GM23248 (cell line): ENCODE measurements around the gene TULP3. TPM values are rescaled to one million over a fixed set of nuclear protein-coding genes. Genes with fewer than 3 reads are reported as not detected.

Experiments used
- DNase-seq: peaks from one replicate; pipeline ENCODE4 v3.0.0-alpha.2; 2015
- H2AFZ ChIP-seq: fragments of 200-600 bp; sonication (generic); 2 replicates; pipeline ENCODE4 v1.6.1; 2016; ENCODE audit warnings: antibody characterized with exemption
- H3F3A ChIP-seq: fragments of 200-600 bp; sonication (generic); 2 replicates; pipeline ENCODE4 v1.6.1; 2016; ENCODE audit warnings: mild to moderate bottlenecking, antibody characterized with exemption, mixed run types; ENCODE audit not compliant: insufficient read depth
- H3K27ac ChIP-seq: fragments of 200-600 bp; sonication (generic); 2 replicates; pipeline ENCODE4 v1.5.1; 2016; ENCODE audit warnings: mild to moderate bottlenecking
- H3K27me3 ChIP-seq: fragments of 200-600 bp; sonication (generic); replicated peaks from 2 replicates; pipeline ENCODE4 v1.6.1; 2016; ENCODE audit warnings: mild to moderate bottlenecking; ENCODE audit not compliant: insufficient read depth
- H3K36me3 ChIP-seq: fragments of 200-600 bp; sonication (generic); 2 replicates; pipeline ENCODE4 v1.6.1; 2016; ENCODE audit warnings: low read depth, mild to moderate bottlenecking
- H3K4me1 ChIP-seq: fragments of 200-600 bp; sonication (generic); 2 replicates; pipeline ENCODE4 v1.6.1; 2016; ENCODE audit warnings: mild to moderate bottlenecking; ENCODE audit not compliant: insufficient read depth
- H3K4me2 ChIP-seq: fragments of 200-600 bp; sonication (generic); one replicate; pipeline ENCODE4 v1.6.1; 2016; ENCODE audit warnings: mild to moderate bottlenecking; ENCODE audit not compliant: unreplicated experiment
- H3K4me3 ChIP-seq: fragments of 200-600 bp; sonication (generic); 2 replicates; pipeline ENCODE4 v1.5.1; 2016; ENCODE audit warnings: mild to moderate bottlenecking
- H3K79me2 ChIP-seq: fragments of 200-600 bp; sonication (generic); 2 replicates; pipeline ENCODE4 v1.6.1; 2016; ENCODE audit warnings: mild to moderate bottlenecking; ENCODE audit not compliant: insufficient read depth
- H3K9ac ChIP-seq: fragments of 200-600 bp; sonication (generic); 2 replicates; pipeline ENCODE4 v1.6.1; 2016; ENCODE audit warnings: mild to moderate bottlenecking
- H3K9me2 ChIP-seq: fragments of 200-600 bp; sonication (generic); 2 replicates; pipeline ENCODE4 v1.6.1; 2016; ENCODE audit warnings: mixed run types, mild to moderate bottlenecking, moderate library complexity; ENCODE audit not compliant: insufficient read depth
- H3K9me3 ChIP-seq: fragments of 200-600 bp; sonication (generic); one replicate; pipeline ENCODE4 v1.6.1; 2017; ENCODE audit warnings: low read depth
- H4K20me1 ChIP-seq: fragments of 200-600 bp; sonication (generic); 2 replicates; pipeline ENCODE4 v1.6.0; 2016; ENCODE audit not compliant: insufficient read depth
- EZH2 ChIP-seq: fragments of 200-600 bp; sonication (generic); IDR thresholded peaks from 2 replicates; pipeline ENCODE4 v1.6.1; 2018; ENCODE audit warnings: antibody characterized with exemption, mild to moderate bottlenecking; ENCODE audit not compliant: insufficient read depth, poor library complexity, severe bottlenecking
- EZH2phosphoT487 ChIP-seq: fragments of 200-600 bp; sonication (generic); IDR thresholded peaks from 2 replicates; pipeline ENCODE4 v1.6.1; 2018; ENCODE audit warnings: antibody characterized with exemption, moderate library complexity, mild to moderate bottlenecking, low read depth; ENCODE audit not compliant: insufficient read depth
- whole genome bisulfite sequencing, 2 experiments: methylation state at CpG; one replicate each; pipeline ENCODE4 v1.1.6; 2015 to 2017; ENCODE audit warnings: low lambda C conversion rate in 2 of 2, low coverage in 1 of 2; ENCODE audit errors: missing lambda C conversion rate in 2 of 2; 5-methylcytosine and 5-hydroxymethylcytosine counted together
- in situ Hi-C: fragments of 300-500 bp; cut with MboI; formaldehyde crosslinking; loops from 2 replicates; pipeline ENCODE4 v1.15.0; 2020
- polyA plus RNA-seq: library from polyadenylated mRNA; unstranded; fragments of >200 nt; fragmentation: Nextera tagmentation; extraction: Ambion mirVana; gene quantifications from 2 replicates; pipeline ENCODE4 v1.2.1, GENCODE V29; 2016
- total RNA-seq: library from RNA; depleted of rRNA; stranded (reverse); fragments of >200 nt; shearing (Covaris generic); gene quantifications from 2 replicates; pipeline ENCODE4 v1.2.3, GENCODE V29; 2014

The TULP3 gene
- total and polyA plus RNA-seq, 2 experiments from 2014 or later = 42.6 to 47.0 TPM

DNA sequence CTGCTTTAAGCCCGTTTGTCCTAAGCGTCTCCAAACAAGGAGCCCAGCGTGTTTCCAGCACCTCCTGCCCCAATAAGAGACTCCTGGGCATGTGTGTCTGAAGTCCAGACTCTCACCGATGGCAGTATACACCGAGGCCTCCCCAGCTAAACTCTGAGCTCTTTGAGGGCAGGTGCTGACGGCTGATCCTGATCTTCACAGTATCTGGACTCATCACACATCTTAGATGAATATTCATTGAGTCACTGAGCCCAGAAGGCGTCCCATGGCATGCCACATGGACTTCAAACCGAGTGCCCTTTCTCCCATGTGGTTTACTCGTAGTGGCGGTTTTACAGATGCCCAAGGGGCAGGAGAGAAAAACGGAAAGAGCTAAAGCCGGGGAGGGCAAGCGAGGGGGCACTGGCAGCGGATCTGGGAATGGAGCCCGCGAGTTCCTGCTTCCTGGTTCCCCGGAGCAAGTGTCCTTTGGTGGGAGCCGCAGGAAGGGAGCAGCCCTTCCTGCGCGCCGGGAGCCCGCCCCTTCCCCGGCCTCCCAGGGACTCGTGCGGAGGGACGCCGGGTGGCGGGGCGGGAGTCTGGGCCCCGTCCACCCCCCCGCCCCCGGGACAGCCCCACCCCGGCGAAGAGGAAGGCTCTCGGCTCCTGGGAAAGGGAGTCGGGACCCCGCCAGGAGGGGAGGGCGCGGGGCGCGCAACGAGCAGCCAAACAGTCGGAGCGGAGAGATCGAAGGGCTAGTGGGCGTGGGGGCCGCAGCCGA, 67.9 kb downstream of the TULP3 start:
- peak overlapping the region; percentile 69 for H3K9ac ChIP-seq

DNA sequence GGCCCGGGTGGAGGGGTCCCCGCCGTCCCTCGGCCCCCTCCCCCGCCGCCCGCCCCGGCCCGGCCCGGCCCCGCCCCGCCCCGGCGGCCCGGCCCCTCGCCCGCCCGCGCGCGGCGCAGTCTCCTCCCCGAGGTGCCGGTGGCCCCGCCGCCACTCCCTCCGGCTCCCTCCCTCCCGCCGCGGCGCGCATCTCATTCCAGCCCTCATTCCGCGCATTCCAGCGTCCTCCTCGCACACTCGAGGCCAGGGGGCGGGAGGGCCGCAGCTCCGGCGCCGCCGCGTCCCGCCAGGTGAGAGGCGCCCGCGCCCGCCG, 68.5 kb downstream of the TULP3 start, which contains the start of gene TEAD4:
Gene TEAD4, plus strand, starts transcription at position 206 of the 313 bp plus-strand sequence.
- Histone ChIP-seq H3K4me3 (peak within 1 kb of the TSS; percentile 92), H2AFZ (peak within 1 kb of the TSS; percentile 72), H3K9ac (peak within 1 kb of the TSS; percentile 77), H4K20me1 (no peaks in the 10 kb centered on the region), H3K27me3 (no peaks in the 10 kb centered on the region), H3F3A (peaks cover 15% of the 10 kb centered on the region), H3K4me2 (peak within 1 kb of the TSS; percentile 78), H3K9me2 (no peaks in the 10 kb centered on the region), H3K79me2 (peaks cover 27% of the 10 kb centered on the region), H3K27ac (peak within 1 kb of the TSS; percentile 52), H3K4me1 (peaks cover 13% of the 10 kb centered on the region), H3K9me3 (no peaks in the 10 kb centered on the region), H3K36me3 (no peaks in the 10 kb centered on the region)
- TF ChIP-seq EZH2phosphoT487 (no peak), EZH2 (no peak)
- in situ Hi-C loops = no loop called here
- peak; percentile 88 for DNase-seq
- WGBS, 2 experiments = 0% methylated on average over 2 of the region's 50 CpGs; no CpG with 5 or more reads in 1 of the 2 experiments

More for the DNA sequence above, 67.9 kb downstream of the TULP3 start:
- no peaks in the 10 kb centered on the region for H3K36me3 ChIP-seq
- peaks cover 13% of the 10 kb centered on the region for H3K4me1 ChIP-seq
- H3K9me3 ChIP-seq = no peaks in the 10 kb centered on the region
- TF ChIP-seq EZH2 (no peak), EZH2phosphoT487 (no peak)
- WGBS, 2 experiments = 4 to 9% methylated on average over 20 to 44 of the region's 48 CpGs
- peak overlapping the region; percentile 69 for H2AFZ ChIP-seq
- H3K4me3 ChIP-seq = peak overlapping the region; percentile 92
- DNase-seq = peak; percentile 83
- H3K27ac ChIP-seq = peak overlapping the region; percentile 52
- peak overlapping the region; percentile 70 for H3K4me2 ChIP-seq
- in situ Hi-C loops = no loop called here
- H3K9me2 ChIP-seq = no peaks in the 10 kb centered on the region
- no peaks in the 10 kb centered on the region for H4K20me1 ChIP-seq
- H3K79me2 ChIP-seq = peaks cover 22% of the 10 kb centered on the region
- no peaks in the 10 kb centered on the region for H3K27me3 ChIP-seq
- peaks cover 15% of the 10 kb centered on the region for H3F3A ChIP-seq

DNA sequence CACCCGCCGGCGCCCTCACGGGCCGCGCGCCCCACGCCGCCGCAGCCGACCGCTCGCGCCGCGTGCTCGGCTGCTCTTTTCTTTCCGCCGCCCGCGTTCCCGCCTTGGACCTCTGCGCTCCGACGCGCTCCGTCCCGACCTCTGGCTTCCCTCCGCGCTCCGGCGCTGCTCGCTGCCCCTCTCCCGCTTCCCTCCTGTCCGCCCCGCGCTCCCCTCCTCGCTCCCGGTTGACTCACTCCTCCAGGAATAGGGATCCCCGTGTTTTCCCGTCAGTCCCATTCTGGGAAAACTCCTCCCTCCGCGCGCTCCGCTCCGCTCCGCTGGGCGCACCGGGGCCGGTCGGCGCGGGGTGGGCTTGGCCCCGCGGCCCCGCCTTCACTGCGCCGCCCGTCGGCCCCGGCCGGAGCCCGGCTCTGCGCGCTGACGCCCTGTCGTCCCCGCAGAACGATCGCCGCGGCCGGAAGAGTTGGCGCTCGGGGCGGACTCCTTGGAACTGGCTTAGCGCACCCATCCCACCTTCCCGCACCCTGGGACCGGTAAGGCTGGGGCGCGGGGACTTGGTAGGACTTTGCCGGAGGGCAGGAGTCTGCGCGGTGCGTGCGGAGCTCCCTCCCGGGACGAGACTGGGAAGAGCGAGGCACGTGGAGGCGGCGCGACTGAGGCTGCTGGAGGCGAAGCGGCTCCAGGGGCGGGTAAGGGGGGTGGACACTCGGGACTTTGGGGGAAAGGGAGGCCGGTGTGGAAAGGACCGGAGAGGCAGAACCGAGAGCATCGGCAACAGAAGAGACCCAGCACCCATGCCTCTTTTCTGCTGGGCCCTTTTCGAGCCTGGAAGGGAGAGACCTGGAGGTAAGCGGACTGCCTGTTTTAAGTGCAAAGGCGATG, 69.1 kb downstream of the TULP3 start:
- 3 to 4% methylated on average over 65 to 92 of the region's 104 CpGs for WGBS, 2 experiments
- H3K9me2 ChIP-seq = no peaks in the 10 kb centered on the region
- no peak for TF ChIP-seq EZH2
- no peak for TF ChIP-seq EZH2phosphoT487
- peak overlapping the region; percentile 52 for H3K27ac ChIP-seq
- no peaks in the 10 kb centered on the region for H3K27me3 ChIP-seq
- peak; percentile 80 for DNase-seq
- peaks cover 32% of the 10 kb centered on the region for H3K79me2 ChIP-seq
- in situ Hi-C loops = no loop called here
- no peaks in the 10 kb centered on the region for H3K9me3 ChIP-seq
- no peaks in the 10 kb centered on the region for H4K20me1 ChIP-seq
- peak overlapping the region; percentile 78 for H3K4me2 ChIP-seq
- peak overlapping the region; percentile 72 for H2AFZ ChIP-seq
- H3K4me3 ChIP-seq = peak overlapping the region; percentile 92
- peaks cover 15% of the 10 kb centered on the region for H3F3A ChIP-seq
- peak overlapping the region; percentile 77 for H3K9ac ChIP-seq
- H3K4me1 ChIP-seq = peaks cover 13% of the 10 kb centered on the region
- H3K36me3 ChIP-seq = no peaks in the 10 kb centered on the region

DNA sequence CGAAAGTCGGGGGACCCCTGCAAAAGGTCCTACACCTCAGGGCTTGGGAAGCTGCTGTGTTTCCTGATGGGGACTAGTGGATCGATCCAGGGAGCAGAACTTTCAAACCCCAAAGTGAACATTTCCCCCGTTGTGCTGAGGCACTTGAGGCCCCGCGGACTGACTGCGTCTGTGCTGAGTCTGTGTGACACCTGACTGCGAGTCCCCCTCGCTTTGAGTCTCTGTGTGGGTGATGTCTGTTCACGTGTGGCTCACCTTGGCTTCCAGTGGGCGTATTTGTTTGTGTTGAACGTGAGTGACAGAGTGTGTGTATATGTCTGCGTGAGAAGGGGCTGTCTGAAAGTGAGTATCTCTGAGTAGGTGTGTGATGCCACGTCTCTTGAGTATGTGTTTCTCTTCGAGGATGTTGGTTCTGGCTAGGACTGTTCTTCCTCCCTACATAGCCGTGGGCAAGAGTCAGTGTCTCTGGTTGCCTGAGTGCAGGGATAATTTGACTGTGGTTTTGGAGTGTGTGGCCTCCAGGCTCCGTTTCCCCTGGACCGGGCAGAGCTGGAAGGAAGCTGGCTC, 69.8 kb downstream of the TULP3 start:
- peaks cover 13% of the 10 kb centered on the region for H3K4me1 ChIP-seq

More for the DNA sequence above, 69.8 kb downstream of the TULP3 start:
- H3K27me3 ChIP-seq = no peaks in the 10 kb centered on the region
- H3K9me2 ChIP-seq = no peaks in the 10 kb centered on the region
- H3K4me3 ChIP-seq = peak overlapping the region; percentile 92
- no peaks in the 10 kb centered on the region for H3K36me3 ChIP-seq
- H3K9me3 ChIP-seq = no peaks in the 10 kb centered on the region
- H2AFZ ChIP-seq = peak overlapping the region; percentile 72
- H3K9ac ChIP-seq = peak overlapping the region; percentile 77
- H3K27ac ChIP-seq = peak overlapping the region; percentile 52; the same call in 1 of the 2 replicates
- DNase-seq = peak; percentile 67
- peak overlapping the region; percentile 78 for H3K4me2 ChIP-seq
- no peak for TF ChIP-seq EZH2phosphoT487
- TF ChIP-seq EZH2 = no peak
- no peaks in the 10 kb centered on the region for H4K20me1 ChIP-seq
- WGBS, 2 experiments = 26 to 27% methylated on average over 18 of the region's 18 CpGs
- H3K79me2 ChIP-seq = peaks cover 32% of the 10 kb centered on the region
- in situ Hi-C loops = no loop called here
- peaks cover 15% of the 10 kb centered on the region for H3F3A ChIP-seq
